Stimulated activated CD8-positive, alpha-beta memory T cell treated with anti-CD3 and anti-CD28 coated beads, Interleukin-12 subunit alpha, Interleukin-12 subunit beta, amount 100 ng/mL, for 4 hours (primary cell): Measurements from ENCODE around the gene OAS1.

Experiments
- DNase-seq: peaks from one replicate; pipeline ENCODE4 v3.0.0-alpha.2; 2020; ENCODE audit warnings: low read depth

OAS1 gene

GRCh38 chr12:112906712-112907414 lies at the start of gene OAS1:
TSS of gene OAS1 (plus strand) at chr12:112906962. CDS start at chr12:112907040, 78 bp downstream.
- DNase-seq = no peak

- DNase-seq = no peak
Measured at GRCh38 chr12:112859291-112859690, 47.5 kb upstream of the OAS1 start.

- DNase-seq = no peak
Measured at GRCh38 chr12:112860181-112860580, 46.6 kb upstream of the OAS1 start.

- DNase-seq = no peak
Measured at GRCh38 chr12:112861284-112861683, 45.5 kb upstream of the OAS1 start.

GRCh38 chr12:112862636-112863290 lies 44.0 kb upstream of the OAS1 start:
- DNase-seq = no peak

GRCh38 chr12:112868459-112869041 lies 38.2 kb upstream of the OAS1 start:
- no peak for DNase-seq

- DNase-seq = no peak
Measured at GRCh38 chr12:112869091-112869490, 37.7 kb upstream of the OAS1 start.

GRCh38 chr12:112869778-112870177 lies 37.0 kb upstream of the OAS1 start:
- no peak for DNase-seq

GRCh38 chr12:112870267-112870980 lies 36.3 kb upstream of the OAS1 start:
- DNase-seq = no peak

GRCh38 chr12:112875608-112876007 lies 31.2 kb upstream of the OAS1 start:
- no peak for DNase-seq

GRCh38 chr12:112876506-112876905 lies 30.3 kb upstream of the OAS1 start:
- no peak for DNase-seq

- DNase-seq = no peak
Measured at GRCh38 chr12:112877006-112877405, 29.8 kb upstream of the OAS1 start.

- no peak for DNase-seq
Measured at GRCh38 chr12:112878488-112878887, 28.3 kb upstream of the OAS1 start.

GRCh38 chr12:112879191-112879705 lies 27.5 kb upstream of the OAS1 start:
- no peak for DNase-seq

GRCh38 chr12:112881602-112882001 lies 25.2 kb upstream of the OAS1 start:
- no peak for DNase-seq

- DNase-seq = no peak
Measured at GRCh38 chr12:112885236-112885635, 21.5 kb upstream of the OAS1 start.

- no peak for DNase-seq
Measured at GRCh38 chr12:112887550-112887949, 19.2 kb upstream of the OAS1 start.

GRCh38 chr12:112891093-112892024 lies 15.4 kb upstream of the OAS1 start:
- no peak for DNase-seq

GRCh38 chr12:112892856-112893255 lies 13.9 kb upstream of the OAS1 start:
- no peak for DNase-seq

GRCh38 chr12:112894128-112894527 lies 12.6 kb upstream of the OAS1 start:
- no peak for DNase-seq

- no peak for DNase-seq
Measured at GRCh38 chr12:112898380-112898779, 8.4 kb upstream of the OAS1 start.
